Prostate gland (tissue), 2 donors: Measurements from ENCODE around the gene SYNJ2BP.

Experiments used
- POLR2A ChIP-seq: fragments of 450-650 bp; IDR thresholded peaks from one replicate; pipeline ENCODE4 v1.6.1; 2016; ENCODE audit warnings: antibody characterized with exemption, mild to moderate bottlenecking
- POLR2AphosphoS5 ChIP-seq: sonication (generic); formaldehyde crosslinking; IDR thresholded peaks from one replicate; pipeline ENCODE4 v1.6.1; 2017; ENCODE audit warnings: antibody characterized with exemption
- TF ChIP-seq, protein P1 (sequence below), 4 experiments: fragments of 200-600 bp in 2 of 4; fragments of 450-650 bp in 2 of 4; sonication (generic) in 2 of 4; IDR thresholded peaks; 1 replicate in 3 of 4; 2 replicates in 1 of 4; pipeline ENCODE4 v1.5.1; 2016 to 2019; ENCODE audit warnings: antibody characterized with exemption in 4 of 4, mild to moderate bottlenecking in 2 of 4, moderate library complexity in 2 of 4

DNA sequence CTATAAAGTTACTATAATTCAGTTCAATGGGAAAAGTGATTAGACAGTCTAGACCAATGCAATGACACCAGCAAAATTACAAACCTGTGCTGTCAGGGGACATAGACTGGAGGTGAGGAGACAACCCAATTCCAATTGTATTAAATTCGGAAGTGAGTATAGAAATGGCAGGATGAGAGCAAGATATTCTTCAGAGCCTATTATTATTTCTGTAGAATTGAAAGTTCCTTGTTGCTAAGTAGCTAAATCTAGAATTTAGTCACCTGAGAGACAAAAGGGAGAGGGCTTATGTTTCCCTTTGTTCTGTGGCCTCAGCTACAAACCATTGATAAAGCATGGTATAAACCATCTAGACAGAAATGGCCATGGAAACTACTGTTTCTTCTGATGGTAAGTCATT, 35.0 kb upstream of the SYNJ2BP start, which contains the start of gene ADAM21:
- TF ChIP-seq, protein P1, sequence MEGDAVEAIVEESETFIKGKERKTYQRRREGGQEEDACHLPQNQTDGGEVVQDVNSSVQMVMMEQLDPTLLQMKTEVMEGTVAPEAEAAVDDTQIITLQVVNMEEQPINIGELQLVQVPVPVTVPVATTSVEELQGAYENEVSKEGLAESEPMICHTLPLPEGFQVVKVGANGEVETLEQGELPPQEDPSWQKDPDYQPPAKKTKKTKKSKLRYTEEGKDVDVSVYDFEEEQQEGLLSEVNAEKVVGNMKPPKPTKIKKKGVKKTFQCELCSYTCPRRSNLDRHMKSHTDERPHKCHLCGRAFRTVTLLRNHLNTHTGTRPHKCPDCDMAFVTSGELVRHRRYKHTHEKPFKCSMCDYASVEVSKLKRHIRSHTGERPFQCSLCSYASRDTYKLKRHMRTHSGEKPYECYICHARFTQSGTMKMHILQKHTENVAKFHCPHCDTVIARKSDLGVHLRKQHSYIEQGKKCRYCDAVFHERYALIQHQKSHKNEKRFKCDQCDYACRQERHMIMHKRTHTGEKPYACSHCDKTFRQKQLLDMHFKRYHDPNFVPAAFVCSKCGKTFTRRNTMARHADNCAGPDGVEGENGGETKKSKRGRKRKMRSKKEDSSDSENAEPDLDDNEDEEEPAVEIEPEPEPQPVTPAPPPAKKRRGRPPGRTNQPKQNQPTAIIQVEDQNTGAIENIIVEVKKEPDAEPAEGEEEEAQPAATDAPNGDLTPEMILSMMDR (IDR thresholded peaks at IDR 0.05), result no peak
- TF ChIP-seq POLR2A, result no peak
- TF ChIP-seq POLR2AphosphoS5, result no peak
